DND-41 (cell line): ENCODE data around the gene CCT7.

Source experiments
- ATAC-seq: fragments of 200-7000 bp; cut with Tn5 transposase; 3 replicates; pipeline ENCODE4 v1.9.1; 2021; ENCODE audit warnings: low read depth; ENCODE audit not compliant: insufficient read depth
- DNase-seq: peaks from one replicate; pipeline ENCODE4 v3.0.0-alpha.2; 2020
- H2AFZ ChIP-seq: 2 replicates; pipeline ENCODE4 v1.6.0; 2012; ENCODE audit warnings: low read depth, low read length
- H3K27ac ChIP-seq: 2 replicates; pipeline ENCODE4 v1.5.1; 2012; ENCODE audit warnings: low read length, inconsistent platforms
- H3K27me3 ChIP-seq: fragments of 200-600 bp; sonication (generic); 2 replicates; pipeline ENCODE4 v1.6.0; 2012; ENCODE audit warnings: low read length, mild to moderate bottlenecking, inconsistent platforms; ENCODE audit not compliant: insufficient read depth, poor library complexity
- H3K36me3 ChIP-seq: 2 replicates; pipeline ENCODE4 v1.5.1; 2012; ENCODE audit warnings: low read length, inconsistent platforms; ENCODE audit not compliant: insufficient read depth
- H3K4me1 ChIP-seq: 2 replicates; pipeline ENCODE4 v1.5.1; 2012; ENCODE audit warnings: mild to moderate bottlenecking, low read length; ENCODE audit not compliant: insufficient read depth
- H3K4me2 ChIP-seq: 2 replicates; pipeline ENCODE4 v1.6.0; 2012; ENCODE audit warnings: mild to moderate bottlenecking, moderate library complexity, low read length, inconsistent platforms; ENCODE audit not compliant: insufficient read depth
- H3K4me3 ChIP-seq, 2 experiments: fragments of 200-600 bp in 1 of 2; shearing (Covaris generic) in 1 of 2; 2 replicates each; pipeline ENCODE4 v1.5.1; 2012 to 2016; ENCODE audit warnings: inconsistent platforms in 2 of 2, low read length in 2 of 2, mild to moderate bottlenecking in 2 of 2, low read depth in 1 of 2, moderate library complexity in 1 of 2
- H3K79me2 ChIP-seq: 2 replicates; pipeline ENCODE4 v1.6.0; 2012; ENCODE audit warnings: low read length, inconsistent platforms; ENCODE audit not compliant: insufficient read depth
- H3K9ac ChIP-seq: 2 replicates; pipeline ENCODE4 v1.6.0; 2012; ENCODE audit warnings: low read depth, mild to moderate bottlenecking, inconsistent platforms, low read length, moderate library complexity
- H3K9me3 ChIP-seq: 2 replicates; pipeline ENCODE4 v1.5.1; 2012; ENCODE audit warnings: low read length, moderate library complexity, mild to moderate bottlenecking, inconsistent platforms; ENCODE audit not compliant: insufficient read depth, severe bottlenecking
- H4K20me1 ChIP-seq: 2 replicates; pipeline ENCODE4 v1.6.0; 2012; ENCODE audit warnings: low read length; ENCODE audit not compliant: insufficient read depth
- CTCF ChIP-seq: IDR thresholded peaks from 2 replicates; pipeline ENCODE4 v1.5.1; 2012; ENCODE audit warnings: borderline replicate concordance, low read length, moderate library complexity, mild to moderate bottlenecking; ENCODE audit not compliant: poor library complexity, severe bottlenecking; ENCODE audit errors: extremely low read depth
- EZH2 ChIP-seq: IDR thresholded peaks from 3 replicates; pipeline ENCODE4 v1.6.1; 2012; ENCODE audit warnings: borderline replicate concordance, low read depth, mild to moderate bottlenecking, moderate library complexity, low read length, inconsistent platforms; ENCODE audit not compliant: severe bottlenecking

Gene CCT7

DNA sequence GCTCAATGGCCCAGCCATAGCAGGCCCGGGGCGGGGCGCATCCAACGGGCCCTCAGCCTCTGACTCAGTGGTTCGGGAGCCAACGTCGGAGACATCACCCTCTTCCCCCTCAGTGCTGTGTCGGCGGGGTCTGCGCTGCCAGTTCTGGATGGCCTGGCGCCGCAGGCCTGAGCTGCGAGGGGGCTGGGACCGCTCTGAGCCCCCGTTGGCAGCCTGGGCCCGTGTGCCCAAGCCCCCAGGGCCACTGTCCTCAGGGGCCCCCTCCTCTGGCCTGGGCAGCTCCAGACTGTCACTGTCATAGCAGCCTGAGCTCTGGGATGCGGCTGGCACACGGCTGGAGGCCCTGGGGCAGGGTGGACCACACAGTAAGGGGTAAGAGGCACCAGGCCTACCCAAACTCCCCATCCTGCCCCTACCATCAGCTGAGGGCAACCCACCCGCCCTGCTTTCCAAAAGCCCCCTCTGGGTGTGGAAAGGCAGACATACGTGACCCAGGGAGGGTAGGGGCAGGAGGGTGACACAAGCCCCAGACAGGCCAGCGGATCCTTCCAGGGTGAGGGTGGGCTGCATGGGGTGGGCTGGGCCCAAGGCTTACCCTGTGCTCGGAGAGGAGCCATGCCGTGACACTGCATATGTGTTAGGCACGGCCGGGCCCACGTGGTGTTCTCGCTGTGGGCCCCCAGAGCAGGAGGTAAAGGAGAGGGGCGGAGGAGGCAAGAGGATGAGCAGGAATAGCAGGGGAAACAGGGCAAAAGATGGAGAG lies 31.4 kb downstream of the CCT7 start:
- no peak overlapping the region for H3K9ac ChIP-seq
- no peak overlapping the region for H3K4me2 ChIP-seq
- H3K36me3 ChIP-seq = peaks cover 81% of the 10 kb centered on the region
- H3K27me3 ChIP-seq = no peaks in the 10 kb centered on the region
- H4K20me1 ChIP-seq = peaks cover 41% of the 10 kb centered on the region
- no peak overlapping the region for H3K4me3 ChIP-seq
- H3K27ac ChIP-seq = no peak overlapping the region
- no peak overlapping the region for H2AFZ ChIP-seq
- H3K4me1 ChIP-seq = no peaks in the 10 kb centered on the region
- no peaks in the 10 kb centered on the region for H3K9me3 ChIP-seq
- TF ChIP-seq CTCF (no peak), EZH2 (no peak)
- peaks cover 21% of the 10 kb centered on the region for H3K79me2 ChIP-seq
- DNase-seq (no peak), ATAC-seq (no peak)

DNA sequence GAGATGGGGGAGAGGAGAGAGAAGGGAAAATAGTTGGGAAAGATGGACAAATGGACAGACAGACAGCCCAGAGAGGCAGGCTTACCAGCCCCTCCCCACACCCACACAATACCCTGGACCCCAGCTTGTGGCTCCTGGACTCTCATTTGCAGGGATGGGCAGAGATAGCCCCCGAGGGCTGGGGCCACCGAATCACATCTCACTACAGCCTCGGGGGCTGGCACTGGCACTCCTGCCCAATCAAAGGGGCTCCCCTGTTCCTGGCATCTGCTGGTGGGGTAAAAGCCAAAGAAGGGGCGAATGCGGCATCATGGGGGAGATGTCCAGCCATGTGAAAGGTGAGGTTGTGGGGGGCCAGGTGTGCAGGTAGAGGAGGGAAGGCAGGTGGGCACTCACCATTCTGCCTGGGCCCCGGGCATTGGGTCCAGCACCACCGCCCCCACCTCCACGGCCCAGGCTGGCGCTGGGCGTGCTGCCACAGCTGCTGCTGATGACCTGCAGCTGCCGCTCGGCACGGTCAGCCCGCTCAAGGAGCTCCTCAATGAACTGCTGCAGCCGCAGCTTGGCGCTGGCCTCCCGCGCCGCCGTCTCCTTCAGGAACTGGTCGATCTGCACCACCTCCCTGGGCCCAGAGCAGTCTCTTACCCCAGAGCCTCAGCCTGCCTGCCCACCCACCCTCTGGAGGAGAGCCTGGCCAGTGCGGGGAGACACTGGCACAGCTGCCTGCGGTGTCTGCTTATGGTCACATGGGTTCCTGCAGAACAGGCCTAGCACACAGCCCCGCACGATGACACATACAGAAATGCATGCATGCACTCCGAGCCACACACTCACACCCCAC lies 32.2 kb downstream of the CCT7 start:
- Histone ChIP-seq H3K27me3 (no peaks in the 10 kb centered on the region), H4K20me1 (peaks cover 48% of the 10 kb centered on the region), H3K9ac (no peak overlapping the region), H3K36me3 (peaks cover 83% of the 10 kb centered on the region), H3K4me3 (no peak overlapping the region), H3K4me2 (no peak overlapping the region), H2AFZ (no peak overlapping the region), H3K79me2 (peaks cover 29% of the 10 kb centered on the region), H3K4me1 (no peaks in the 10 kb centered on the region), H3K9me3 (no peaks in the 10 kb centered on the region), H3K27ac (no peak overlapping the region)
- no peak for DNase-seq
- ATAC-seq = no peak
- TF ChIP-seq EZH2 (no peak), CTCF (no peak)

GRCh38 chr2:73267008-73267407 lies 32.9 kb downstream of the CCT7 start:
- ATAC-seq = no peak
- H3K4me1 ChIP-seq = no peaks in the 10 kb centered on the region
- H3K4me2 ChIP-seq = no peak overlapping the region
- no peaks in the 10 kb centered on the region for H3K9me3 ChIP-seq
- DNase-seq = no peak
- TF ChIP-seq EZH2 (no peak), CTCF (no peak)
- no peak overlapping the region for H3K4me3 ChIP-seq
- peaks cover 82% of the 10 kb centered on the region for H3K36me3 ChIP-seq
- H2AFZ ChIP-seq = no peak overlapping the region
- no peak overlapping the region for H3K27ac ChIP-seq
- H3K79me2 ChIP-seq = peaks cover 32% of the 10 kb centered on the region
- peaks cover 49% of the 10 kb centered on the region for H4K20me1 ChIP-seq
- H3K9ac ChIP-seq = no peak overlapping the region
- H3K27me3 ChIP-seq = no peaks in the 10 kb centered on the region
